CD4-positive, alpha-beta T cell (primary cell): ENCODE results near the gene SUPT3H. TPM values are rescaled to one million over a fixed set of nuclear protein-coding genes. Genes with fewer than 3 reads are reported as not detected.
A peak's percentile ranks its signal among the peaks of the same experiment; 100 is the strongest.

ENCODE experiments used
- ATAC-seq: fragments of 200-7000 bp; cut with Tn5 transposase; one replicate; pipeline ENCODE4 v1.10.0; 2022; ENCODE audit warnings: mild to moderate bottlenecking; ENCODE audit not compliant: poor library complexity
- CTCF ChIA-PET: fragments of 350-600 bp; sonication (Branson Sonifier 250); formaldehyde crosslinking; loops from one replicate; lab custom pipeline; 2021; ENCODE audit warnings: antibody characterized with exemption, inconsistent platforms; lab: Charles Lee
- POLR2A ChIA-PET: fragments of 350-600 bp; sonication (Branson Sonifier 250); formaldehyde crosslinking; loops from one replicate; lab custom pipeline; 2021; ENCODE audit warnings: antibody characterized with exemption, inconsistent platforms; lab: Charles Lee
- DNase-seq, 14 experiments: peaks; one replicate each; pipeline ENCODE4 v3.0.0-alpha.2; 2013 to 2020; ENCODE audit warnings: mixed read lengths in 2 of 14
- H3K27ac ChIP-seq, 2 donors: one replicate each; pipeline versions ENCODE4 v1.5.1 to v1.7.0; 2013; ENCODE audit warnings: low read length in 2 of 2, low read depth in 1 of 2, mild to moderate bottlenecking in 1 of 2
- H3K27me3 ChIP-seq, 2 experiments: 1 replicate in 1 of 2; 2 replicates in 1 of 2; pipeline versions ENCODE4 v1.6.1 to v1.7.0; 2013; ENCODE audit warnings: low read length in 2 of 2, control low read depth in 1 of 2, mild to moderate bottlenecking in 1 of 2, moderate library complexity in 1 of 2; ENCODE audit not compliant: insufficient read depth in 2 of 2, control insufficient read depth in 1 of 2
- H3K36me3 ChIP-seq: one replicate; pipeline ENCODE4 v1.6.1; 2013; ENCODE audit warnings: low read length, control low read depth; ENCODE audit not compliant: insufficient read depth
- H3K4me1 ChIP-seq: one replicate; pipeline ENCODE4 v1.6.1; 2013; ENCODE audit warnings: low read length, control low read depth; ENCODE audit not compliant: insufficient read depth
- H3K4me3 ChIP-seq: one replicate; pipeline ENCODE4 v1.5.1; 2013; ENCODE audit warnings: mild to moderate bottlenecking, low read length, moderate library complexity
- H3K9me3 ChIP-seq, 2 experiments: 1 replicate in 1 of 2; 2 replicates in 1 of 2; pipeline versions ENCODE4 v1.6.1 to v1.7.0; 2013; ENCODE audit warnings: low read length in 2 of 2, mild to moderate bottlenecking in 2 of 2, control low read depth in 1 of 2, moderate library complexity in 1 of 2; ENCODE audit not compliant: control insufficient read depth in 1 of 2, insufficient read depth in 1 of 2
- H3K27ac Mint-ChIP-seq: one replicate; pipeline ENCODE4 v1.8.0; 2020; ENCODE audit warnings: mixed read lengths
- H3K27me3 Mint-ChIP-seq: one replicate; pipeline ENCODE4 v1.8.0; 2021; ENCODE audit warnings: mixed read lengths
- H3K36me3 Mint-ChIP-seq: one replicate; pipeline ENCODE4 v1.8.0; 2021; ENCODE audit warnings: low read depth, mixed read lengths
- H3K4me1 Mint-ChIP-seq: one replicate; pipeline ENCODE4 v1.8.0; 2021; ENCODE audit warnings: low read depth, mixed read lengths
- H3K4me3 Mint-ChIP-seq: one replicate; pipeline ENCODE4 v1.8.0; 2020; ENCODE audit warnings: mild to moderate bottlenecking, mixed read lengths
- H3K9me3 Mint-ChIP-seq: one replicate; pipeline ENCODE4 v1.8.0; 2020; ENCODE audit warnings: mixed read lengths
- CTCF ChIP-seq: fragments of 200-600 bp; IDR thresholded peaks from one replicate; pipeline ENCODE4 v1.8.0; 2022; ENCODE audit warnings: antibody characterized with exemption, mild to moderate bottlenecking
- intact Hi-C, 2 experiments: fragments of 100-400 bp; cut with DNase I in 1 of 2; cut with micrococcal nuclease in 1 of 2; formaldehyde crosslinking; loops; one replicate each; pipeline versions ENCODE4 v1.15.1 to v1.9.0; 2023 to 2025; cut with DNase I, micrococcal nuclease
- total RNA-seq, 174 experiments: library from RNA in 2 of 174; stranded (reverse) in 2 of 174; gene quantifications; one replicate each; pipeline ENCODE4 v1.2.3 and lab custom pipeline; 2021 to 2026

The SUPT3H gene
- total RNA-seq, 2 experiments from 2014 or later = 8.9 to 10.5 TPM

GRCh38 chr6:44858998-44859397 is 518.7 kb downstream of the SUPT3H start:
- intact Hi-C loops = loop anchor here (10.0 kb wide), 2 partner anchors 76 to 856 kb away; no protein-coding TSS in a partner anchor
- no peaks in the 10 kb centered on the region for H3K9me3 Mint-ChIP-seq
- DNase-seq = peak in 3 of 14 experiments; percentile 24 to 40 (median 32)
- ChIA-PET POLR2A (interaction anchor here (1.0 kb wide), 1 partner anchor 519 kb away, joined by 3 read pairs; the partner anchor contains the start of gene SUPT3H), CTCF (interaction anchor here (0.6 to 0.8 kb wide), 2 partner anchors 211 to 540 kb away, joined by 3 read pairs; no protein-coding TSS in a partner anchor)
- H3K27ac ChIP-seq = no peak overlapping the region
- no peaks in the 10 kb centered on the region for H3K27me3 Mint-ChIP-seq
- H3K27me3 ChIP-seq = no peaks in the 10 kb centered on the region
- H3K36me3 ChIP-seq = no peaks in the 10 kb centered on the region
- peaks cover 2% of the 10 kb centered on the region for H3K4me1 ChIP-seq
- no peak for TF ChIP-seq CTCF
- no peak overlapping the region for H3K4me3 ChIP-seq
- peaks cover 11% of the 10 kb centered on the region for H3K36me3 Mint-ChIP-seq
- H3K4me3 Mint-ChIP-seq = no peak overlapping the region
- no peak overlapping the region for H3K27ac Mint-ChIP-seq
- H3K4me1 Mint-ChIP-seq = peaks cover 60% of the 10 kb centered on the region
- peak; percentile 34 for ATAC-seq
- no peaks in the 10 kb centered on the region for H3K9me3 ChIP-seq

- no peak overlapping the region for H3K27ac Mint-ChIP-seq
- intact Hi-C loops = loop anchor here (10.0 kb wide), 2 partner anchors 78 to 858 kb away; no protein-coding TSS in a partner anchor
Observed at GRCh38 chr6:44856479-44856878, 521.3 kb downstream of the SUPT3H start.

GRCh38 chr6:44855562-44856411 is 521.9 kb downstream of the SUPT3H start:
- POLR2A ChIA-PET = no interaction called here
- DNase-seq (no peak), ATAC-seq (no peak)
- no peak overlapping the region for H3K4me3 Mint-ChIP-seq
- H3K4me1 Mint-ChIP-seq = peaks cover 60% of the 10 kb centered on the region
- Histone ChIP-seq H3K27ac (no peak overlapping the region), H3K9me3 (no peaks in the 10 kb centered on the region), H3K36me3 (no peaks in the 10 kb centered on the region), H3K4me3 (no peak overlapping the region), H3K4me1 (peaks cover 2% of the 10 kb centered on the region), H3K27me3 (no peaks in the 10 kb centered on the region)
- intact Hi-C loops = loop anchor here (10.0 kb wide), 2 partner anchors 79 to 859 kb away; no protein-coding TSS in a partner anchor
- H3K27me3 Mint-ChIP-seq = no peaks in the 10 kb centered on the region
- no peaks in the 10 kb centered on the region for H3K9me3 Mint-ChIP-seq
- H3K27ac Mint-ChIP-seq = no peak overlapping the region
- no peak for TF ChIP-seq CTCF
- no peaks in the 10 kb centered on the region for H3K36me3 Mint-ChIP-seq
- CTCF ChIA-PET = no interaction called here

More at GRCh38 chr6:44856479-44856878, 521.3 kb downstream of the SUPT3H start:
- Histone ChIP-seq H3K27me3 (no peaks in the 10 kb centered on the region), H3K4me3 (no peak overlapping the region), H3K36me3 (no peaks in the 10 kb centered on the region), H3K4me1 (peaks cover 2% of the 10 kb centered on the region), H3K9me3 (no peaks in the 10 kb centered on the region), H3K27ac (no peak overlapping the region)
- ChIA-PET CTCF (no interaction called here), POLR2A (no interaction called here)
- H3K36me3 Mint-ChIP-seq = no peaks in the 10 kb centered on the region
- H3K9me3 Mint-ChIP-seq = no peaks in the 10 kb centered on the region
- no peak overlapping the region for H3K4me3 Mint-ChIP-seq
- H3K4me1 Mint-ChIP-seq = peaks cover 60% of the 10 kb centered on the region
- ATAC-seq (no peak), DNase-seq (no peak)
- TF ChIP-seq CTCF = no peak
- H3K27me3 Mint-ChIP-seq = no peaks in the 10 kb centered on the region
